T-helper 17 cell (primary cell): ENCODE results near the gene GOLIM4. TPM values are rescaled to one million over a fixed set of nuclear protein-coding genes. Genes with fewer than 3 reads are reported as not detected.

ENCODE experiments used
- ATAC-seq: fragments of 150-1000 bp; cut with Tn5 transposase; 2 replicates; pipeline ENCODE4 v1.10.0; 2021; ENCODE audit warnings: mild to moderate bottlenecking, moderate library complexity
- DNase-seq, 3 donors: peaks; one replicate each; pipeline versions ENCODE4 v3.0.0 to v3.0.0-alpha.2; 2020 to 2021
- H3K9me3 ChIP-seq: one replicate; pipeline ENCODE4 v1.7.0; 2013; ENCODE audit warnings: low read length, mild to moderate bottlenecking; ENCODE audit not compliant: control insufficient read depth, poor library complexity, severe bottlenecking
- H3K27ac Mint-ChIP-seq: one replicate; pipeline ENCODE4 v1.8.0; 2022; ENCODE audit warnings: mild to moderate bottlenecking, moderate library complexity, mixed read lengths
- H3K27me3 Mint-ChIP-seq: one replicate; pipeline ENCODE4 v1.8.0; 2022; ENCODE audit warnings: mixed read lengths
- H3K36me3 Mint-ChIP-seq: one replicate; pipeline ENCODE4 v1.8.0; 2022; ENCODE audit warnings: low read depth, mixed read lengths
- H3K4me1 Mint-ChIP-seq: one replicate; pipeline ENCODE4 v1.8.0; 2022; ENCODE audit warnings: mild to moderate bottlenecking, mixed read lengths
- H3K4me3 Mint-ChIP-seq: one replicate; pipeline ENCODE4 v1.8.0; 2022; ENCODE audit warnings: mild to moderate bottlenecking, moderate library complexity, mixed read lengths
- total RNA-seq, 4 donors: library from RNA in 2 of 4; stranded (reverse) in 2 of 4; gene quantifications; one replicate each; pipeline ENCODE4 v1.2.3 and lab custom pipeline; 2022 to 2026

Gene GOLIM4
- total RNA-seq, 2 donors from 2014 or later: 1.0 to 1.5 TPM

- Mint-ChIP-seq H3K4me1 (no peaks in the 10 kb centered on the region), H3K36me3 (no peaks in the 10 kb centered on the region), H3K27ac (no peak overlapping the region), H3K4me3 (no peak overlapping the region), H3K27me3 (no peaks in the 10 kb centered on the region)
- ATAC-seq (no peak), DNase-seq (no peak)
- H3K9me3 ChIP-seq: no peaks in the 10 kb centered on the region
Measured at GRCh38 chr3:168117853-168118313, 22.2 kb upstream of the GOLIM4 start.

GRCh38 chr3:168117059-168117458 is 21.3 kb upstream of the GOLIM4 start:
- H3K9me3 ChIP-seq: no peaks in the 10 kb centered on the region
- no peaks in the 10 kb centered on the region for H3K27me3 Mint-ChIP-seq
- H3K4me3 Mint-ChIP-seq: no peak overlapping the region
- H3K27ac Mint-ChIP-seq: no peak overlapping the region
- H3K36me3 Mint-ChIP-seq: no peaks in the 10 kb centered on the region
- DNase-seq (no peak), ATAC-seq (no peak)
- no peaks in the 10 kb centered on the region for H3K4me1 Mint-ChIP-seq

- DNase-seq (no peak), ATAC-seq (no peak)
- no peaks in the 10 kb centered on the region for H3K27me3 Mint-ChIP-seq
- H3K27ac Mint-ChIP-seq: no peak overlapping the region
- no peaks in the 10 kb centered on the region for H3K9me3 ChIP-seq
- H3K4me3 Mint-ChIP-seq: no peak overlapping the region
- H3K4me1 Mint-ChIP-seq: no peaks in the 10 kb centered on the region
- H3K36me3 Mint-ChIP-seq: no peaks in the 10 kb centered on the region
Measured at GRCh38 chr3:168116279-168116678, 20.6 kb upstream of the GOLIM4 start.

GRCh38 chr3:168113848-168114247 is 18.1 kb upstream of the GOLIM4 start:
- ATAC-seq (no peak), DNase-seq (no peak)
- Mint-ChIP-seq H3K27me3 (no peaks in the 10 kb centered on the region), H3K36me3 (no peaks in the 10 kb centered on the region), H3K4me1 (no peaks in the 10 kb centered on the region), H3K27ac (no peak overlapping the region), H3K4me3 (no peak overlapping the region)
- no peaks in the 10 kb centered on the region for H3K9me3 ChIP-seq

GRCh38 chr3:168112894-168113293 is 17.2 kb upstream of the GOLIM4 start:
- no peak for ATAC-seq
- DNase-seq: no peak
- Mint-ChIP-seq H3K4me1 (no peaks in the 10 kb centered on the region), H3K4me3 (no peak overlapping the region), H3K27ac (no peak overlapping the region), H3K27me3 (no peaks in the 10 kb centered on the region), H3K36me3 (no peaks in the 10 kb centered on the region)
- H3K9me3 ChIP-seq: no peaks in the 10 kb centered on the region

- no peak for DNase-seq
- H3K4me3 Mint-ChIP-seq: no peak overlapping the region
- H3K36me3 Mint-ChIP-seq: no peaks in the 10 kb centered on the region
- H3K9me3 ChIP-seq: no peaks in the 10 kb centered on the region
- ATAC-seq: no peak
- no peaks in the 10 kb centered on the region for H3K4me1 Mint-ChIP-seq
- H3K27ac Mint-ChIP-seq: no peak overlapping the region
- H3K27me3 Mint-ChIP-seq: peaks cover 1% of the 10 kb centered on the region
Measured at GRCh38 chr3:168104361-168104760, 8.6 kb upstream of the GOLIM4 start.

- H3K4me1 Mint-ChIP-seq: no peaks in the 10 kb centered on the region
- ATAC-seq (no peak), DNase-seq (no peak)
- no peak overlapping the region for H3K4me3 Mint-ChIP-seq
- H3K27ac Mint-ChIP-seq: no peak overlapping the region
- H3K9me3 ChIP-seq: no peaks in the 10 kb centered on the region
- H3K27me3 Mint-ChIP-seq: peaks cover 4% of the 10 kb centered on the region
- H3K36me3 Mint-ChIP-seq: no peaks in the 10 kb centered on the region
Measured at GRCh38 chr3:168102735-168103410, 7.1 kb upstream of the GOLIM4 start.

- no peak for ATAC-seq
- Mint-ChIP-seq H3K4me1 (peaks cover 3% of the 10 kb centered on the region), H3K27ac (no peak overlapping the region), H3K27me3 (peaks cover 14% of the 10 kb centered on the region), H3K4me3 (no peak overlapping the region), H3K36me3 (no peaks in the 10 kb centered on the region)
- no peaks in the 10 kb centered on the region for H3K9me3 ChIP-seq
- no peak for DNase-seq
Measured at GRCh38 chr3:168100777-168101492, 5.2 kb upstream of the GOLIM4 start.

GRCh38 chr3:168097381-168097780 is 1.7 kb upstream of the GOLIM4 start:
- no peak overlapping the region for H3K4me3 Mint-ChIP-seq

GRCh38 chr3:168096210-168096652 is 507 bp upstream of the GOLIM4 start:
- H3K4me3 Mint-ChIP-seq: peak overlapping the region; percentile 86
- DNase-seq (no peak), ATAC-seq (peak; percentile 5)
- H3K36me3 Mint-ChIP-seq: no peaks in the 10 kb centered on the region
- peaks cover 45% of the 10 kb centered on the region for H3K27me3 Mint-ChIP-seq
- no peaks in the 10 kb centered on the region for H3K9me3 ChIP-seq
- H3K4me1 Mint-ChIP-seq: peaks cover 4% of the 10 kb centered on the region
- H3K27ac Mint-ChIP-seq: peak overlapping the region; percentile 14

More at GRCh38 chr3:168097381-168097780, 1.7 kb upstream of the GOLIM4 start:
- H3K27me3 Mint-ChIP-seq: peaks cover 33% of the 10 kb centered on the region
- H3K36me3 Mint-ChIP-seq: no peaks in the 10 kb centered on the region
- ATAC-seq (no peak), DNase-seq (no peak)
- H3K4me1 Mint-ChIP-seq: peaks cover 4% of the 10 kb centered on the region
- H3K27ac Mint-ChIP-seq: no peak overlapping the region
- no peaks in the 10 kb centered on the region for H3K9me3 ChIP-seq

GRCh38 chr3:168094877-168095610 is 680 bp downstream of the GOLIM4 start:
- H3K36me3 Mint-ChIP-seq: no peaks in the 10 kb centered on the region
- DNase-seq (peak in 2 of 3 donors; percentile 5 to 7), ATAC-seq (peak; percentile 59)
- peaks cover 4% of the 10 kb centered on the region for H3K4me1 Mint-ChIP-seq
- H3K9me3 ChIP-seq: no peaks in the 10 kb centered on the region
- peak overlapping the region; percentile 86 for H3K4me3 Mint-ChIP-seq
- peak overlapping the region; percentile 14 for H3K27ac Mint-ChIP-seq
- H3K27me3 Mint-ChIP-seq: peaks cover 50% of the 10 kb centered on the region

GRCh38 chr3:168094580-168094876 is 1.2 kb downstream of the GOLIM4 start:
- ATAC-seq: no peak
- peak overlapping the region; percentile 86 for H3K4me3 Mint-ChIP-seq
- no peak for DNase-seq
- H3K4me1 Mint-ChIP-seq: peaks cover 4% of the 10 kb centered on the region
- no peak overlapping the region for H3K27ac Mint-ChIP-seq
- H3K9me3 ChIP-seq: no peaks in the 10 kb centered on the region
- H3K36me3 Mint-ChIP-seq: no peaks in the 10 kb centered on the region
- H3K27me3 Mint-ChIP-seq: peaks cover 53% of the 10 kb centered on the region

- no peak for ATAC-seq
- no peak for DNase-seq
- Mint-ChIP-seq H3K4me1 (peaks cover 4% of the 10 kb centered on the region), H3K27ac (no peak overlapping the region), H3K36me3 (no peaks in the 10 kb centered on the region), H3K4me3 (no peak overlapping the region), H3K27me3 (peaks cover 50% of the 10 kb centered on the region)
- H3K9me3 ChIP-seq: no peaks in the 10 kb centered on the region
Measured at GRCh38 chr3:168093790-168094189, 1.9 kb downstream of the GOLIM4 start.
